Retinal pigment epithelial cell (primary cell): Measurements from ENCODE around the gene FNDC1.

Source experiments
- DNase-seq: peaks from one replicate; pipeline ENCODE4 v3.0.0-alpha.2; 2010; ENCODE audit warnings: low read depth
- H3K4me3 ChIP-seq: 2 replicates; pipeline ENCODE4 v1.5.1; 2011; ENCODE audit warnings: mild to moderate bottlenecking, low read length, control low read depth, moderate library complexity
- CTCF ChIP-seq: conservative IDR thresholded peaks from 2 replicates; pipeline ENCODE4 v1.5.1; 2011; ENCODE audit warnings: low read depth, low read length, control low read depth, inconsistent platforms

The FNDC1 gene

GRCh38 chr6:159156089-159156488 is 13.1 kb upstream of the FNDC1 start:
- no peak for TF ChIP-seq CTCF
- no peak for DNase-seq
- H3K4me3 ChIP-seq: no peak overlapping the region

- no peak overlapping the region for H3K4me3 ChIP-seq
- DNase-seq: no peak
- no peak for TF ChIP-seq CTCF
Observed at GRCh38 chr6:159157431-159157830, 11.8 kb upstream of the FNDC1 start.

- no peak for DNase-seq
- no peak overlapping the region for H3K4me3 ChIP-seq
- TF ChIP-seq CTCF: no peak
Observed at GRCh38 chr6:159161839-159162238, 7.4 kb upstream of the FNDC1 start.

- H3K4me3 ChIP-seq: no peak overlapping the region
- peak; percentile 79 for DNase-seq
Observed at GRCh38 chr6:159163901-159164370, 5.3 kb upstream of the FNDC1 start.

GRCh38 chr6:159168536-159169192 is 536 bp upstream of the FNDC1 start:
- peak overlapping the region; percentile 43 for H3K4me3 ChIP-seq
- peak; percentile 55 for TF ChIP-seq CTCF
- DNase-seq: no peak

More at GRCh38 chr6:159163901-159164370, 5.3 kb upstream of the FNDC1 start:
- TF ChIP-seq CTCF: no peak

- peak overlapping the region; percentile 40 for H3K4me3 ChIP-seq
- no peak for DNase-seq
- TF ChIP-seq CTCF: no peak
Observed at GRCh38 chr6:159169557-159170332, 545 bp downstream of the FNDC1 start.

- TF ChIP-seq CTCF: no peak
- no peak for DNase-seq
- peak overlapping the region; percentile 40 for H3K4me3 ChIP-seq
Observed at GRCh38 chr6:159170333-159170672, 1.1 kb downstream of the FNDC1 start.
